IMR-90 (cell line): ENCODE measurements around the gene ZBTB8OS. TPM values are rescaled to one million over a fixed set of nuclear protein-coding genes. Genes with fewer than 3 reads are reported as not detected.

ENCODE experiments used
- ATAC-seq: fragments of 200-7000 bp; cut with Tn5 transposase; 2 replicates; pipeline ENCODE4 v1.9.1; 2020; ENCODE audit warnings: low read depth, mild to moderate bottlenecking, moderate library complexity
- BruUV-seq: library from RNA; stranded (reverse); fragments of 400-500 nt; replicated peaks from 2 replicates; lab custom pipeline; 2021; lab: Mats Ljungman, UMichigan
- CTCF ChIA-PET: fragments of 300-600 bp; formaldehyde crosslinking; extraction: SDS; loops from one replicate; lab custom pipeline; 2021; ENCODE audit warnings: antibody characterized with exemption; lab: Yijun Ruan, JAX
- POLR2A ChIA-PET: fragments of 300-600 bp; sonication (Branson Sonifier 250); formaldehyde crosslinking; loops from one replicate; lab custom pipeline; 2022; ENCODE audit warnings: antibody characterized with exemption; ENCODE audit not compliant: unreplicated experiment; lab: Charles Lee
- DNase-seq: peaks from one replicate; pipeline ENCODE4 v3.0.0; 2013
- H2AFZ ChIP-seq: replicated peaks from 2 replicates; pipeline ENCODE3; 2013; ENCODE audit warnings: low read length, mild to moderate bottlenecking; ENCODE audit not compliant: poor library complexity
- H2AK5ac ChIP-seq: 2 replicates; pipeline ENCODE4 v1.6.1; 2013; ENCODE audit warnings: low read depth, low read length, inconsistent platforms
- H2AK9ac ChIP-seq: replicated peaks from 2 replicates; pipeline ENCODE3; 2013; ENCODE audit warnings: mild to moderate bottlenecking, low read depth, low read length, moderate library complexity; ENCODE audit not compliant: poor library complexity
- H2BK120ac ChIP-seq: 2 replicates; pipeline ENCODE4 v1.6.1; 2013; ENCODE audit warnings: low read depth, low read length, inconsistent platforms
- H2BK15ac ChIP-seq: 3 replicates; pipeline ENCODE4 v1.6.1; 2013; ENCODE audit warnings: low read depth, low read length, inconsistent platforms
- H2BK20ac ChIP-seq: 2 replicates; pipeline ENCODE4 v1.6.1; 2013; ENCODE audit warnings: low read depth, mild to moderate bottlenecking, inconsistent platforms, low read length, moderate library complexity
- H2BK5ac ChIP-seq: 2 replicates; pipeline ENCODE4 v1.6.1; 2013; ENCODE audit warnings: mild to moderate bottlenecking, low read depth, low read length, inconsistent platforms; ENCODE audit not compliant: poor library complexity, severe bottlenecking
- H3K14ac ChIP-seq: replicated peaks from 2 replicates; pipeline ENCODE4 v1.6.1; 2013; ENCODE audit warnings: low read depth, low read length, inconsistent platforms
- H3K18ac ChIP-seq: 2 replicates; pipeline ENCODE4 v1.6.1; 2013; ENCODE audit warnings: low read depth, low read length, control low read depth
- H3K23ac ChIP-seq: 2 replicates; pipeline ENCODE4 v1.6.1; 2013; ENCODE audit warnings: low read depth, low read length, inconsistent platforms
- H3K27ac ChIP-seq: 2 replicates; pipeline ENCODE4 v1.5.1; 2013; ENCODE audit warnings: mild to moderate bottlenecking, control low read depth, low read length; ENCODE audit not compliant: insufficient read depth
- H3K27me3 ChIP-seq: 2 replicates; pipeline ENCODE4 v1.6.1; 2013; ENCODE audit warnings: low read length; ENCODE audit not compliant: control insufficient read depth, insufficient read depth
- H3K36me3 ChIP-seq: 2 replicates; pipeline ENCODE4 v1.6.1; 2013; ENCODE audit warnings: low read length, mixed read lengths; ENCODE audit not compliant: control insufficient read depth, insufficient read depth
- H3K4ac ChIP-seq: 2 replicates; pipeline ENCODE4 v1.6.1; 2013; ENCODE audit warnings: low read depth, low read length, inconsistent platforms
- H3K4me1 ChIP-seq: 2 replicates; pipeline ENCODE4 v1.6.1; 2013; ENCODE audit warnings: low read length, mixed read lengths; ENCODE audit not compliant: control insufficient read depth, insufficient read depth
- H3K4me2 ChIP-seq: 2 replicates; pipeline ENCODE4 v1.6.1; 2013; ENCODE audit warnings: low read depth, mild to moderate bottlenecking, control low read depth, low read length, moderate library complexity
- H3K4me3 ChIP-seq: 2 replicates; pipeline ENCODE4 v1.5.1; 2013; ENCODE audit warnings: low read depth, mild to moderate bottlenecking, control low read depth, low read length, moderate library complexity; ENCODE audit not compliant: insufficient read depth
- H3K56ac ChIP-seq: 2 replicates; pipeline ENCODE4 v1.6.1; 2013; ENCODE audit warnings: low read length, inconsistent platforms; ENCODE audit not compliant: insufficient read depth; ENCODE audit errors: extremely low read depth
- H3K79me1 ChIP-seq, 2 experiments: 2 replicates each; pipeline ENCODE4 v1.6.1; 2013; ENCODE audit warnings: low read length in 2 of 2, inconsistent platforms in 1 of 2, low read depth in 1 of 2
- H3K9ac ChIP-seq: 2 replicates; pipeline ENCODE4 v1.6.1; 2013; ENCODE audit warnings: low read depth, low read length, control low read depth
- H3K9me1 ChIP-seq: 2 replicates; pipeline ENCODE4 v1.6.1; 2013; ENCODE audit warnings: low read length, inconsistent platforms; ENCODE audit not compliant: insufficient read depth
- H3K9me3 ChIP-seq: 2 replicates; pipeline ENCODE4 v1.6.1; 2013; ENCODE audit warnings: low read length; ENCODE audit not compliant: control insufficient read depth, insufficient read depth
- H4K20me1 ChIP-seq: 2 replicates; pipeline ENCODE4 v1.6.1; 2013; ENCODE audit warnings: low read length, inconsistent platforms; ENCODE audit not compliant: insufficient read depth
- H4K5ac ChIP-seq: 2 replicates; pipeline ENCODE4 v1.6.1; 2013; ENCODE audit warnings: mild to moderate bottlenecking, low read depth, low read length, control low read depth
- H4K8ac ChIP-seq, 2 experiments: 2 replicates each; pipeline ENCODE4 v1.6.1; 2013; ENCODE audit warnings: low read depth in 2 of 2, low read length in 2 of 2, control low read depth in 1 of 2, inconsistent platforms in 1 of 2
- H4K91ac ChIP-seq: 2 replicates; pipeline ENCODE4 v1.6.1; 2013; ENCODE audit warnings: low read depth, low read length, inconsistent platforms; ENCODE audit not compliant: insufficient read depth
- BHLHE40 ChIP-seq: fragments of 150-350 bp; IDR thresholded peaks from 2 replicates; pipeline ENCODE4 v1.6.1; 2016; ENCODE audit warnings: mild to moderate bottlenecking, low read depth, low read length
- CEBPB ChIP-seq: IDR thresholded peaks from 2 replicates; pipeline ENCODE4 v1.6.1; 2012; ENCODE audit warnings: low read depth, low read length, improper control_type of control experiment
- CHD1 ChIP-seq: IDR thresholded peaks from 2 replicates; pipeline ENCODE4 v1.6.1; 2012; ENCODE audit warnings: low read depth, low read length, improper control_type of control experiment
- CTCF ChIP-seq: conservative IDR thresholded peaks from 2 replicates; pipeline ENCODE4 v1.5.1; 2012; ENCODE audit warnings: mild to moderate bottlenecking, low read depth, low read length, improper control_type of control experiment
- ELK1 ChIP-seq: fragments of 150-350 bp; IDR thresholded peaks from 2 replicates; pipeline ENCODE4 v1.6.1; 2016; ENCODE audit warnings: low read depth, mild to moderate bottlenecking, low read length, moderate library complexity, borderline replicate concordance
- FOS ChIP-seq: fragments of 150-350 bp; IDR thresholded peaks from 2 replicates; pipeline ENCODE4 v1.6.1; 2016; ENCODE audit warnings: low read depth, low read length
- MAFK ChIP-seq: IDR thresholded peaks from 2 replicates; pipeline ENCODE4 v1.6.1; 2012; ENCODE audit warnings: low read depth, low read length, improper control_type of control experiment
- MAZ ChIP-seq: IDR thresholded peaks from 2 replicates; pipeline ENCODE4 v1.6.1; 2012; ENCODE audit warnings: low read depth, mild to moderate bottlenecking, low read length, improper control_type of control experiment, moderate library complexity, borderline replicate concordance
- MXI1 ChIP-seq: IDR thresholded peaks from 2 replicates; pipeline ENCODE4 v1.6.1; 2012; ENCODE audit warnings: low read depth, mild to moderate bottlenecking, low read length, moderate library complexity, borderline replicate concordance
- NFE2L2 ChIP-seq: fragments of 150-350 bp; IDR thresholded peaks from 2 replicates; pipeline ENCODE4 v1.6.1; 2016; ENCODE audit warnings: low read depth, mild to moderate bottlenecking, low read length
- POLR2A ChIP-seq: IDR thresholded peaks from 2 replicates; pipeline ENCODE4 v1.6.1; 2012; ENCODE audit warnings: mild to moderate bottlenecking, low read depth, low read length
- RAD21 ChIP-seq: IDR thresholded peaks from 2 replicates; pipeline ENCODE4 v1.6.1; 2012; ENCODE audit warnings: low read length, improper control_type of control experiment
- RCOR1 ChIP-seq: IDR thresholded peaks from 2 replicates; pipeline ENCODE4 v1.6.1; 2012; ENCODE audit warnings: mild to moderate bottlenecking, low read length, improper control_type of control experiment; ENCODE audit not compliant: insufficient replicate concordance
- RFX5 ChIP-seq: IDR thresholded peaks from 2 replicates; pipeline ENCODE4 v1.8.0; 2012; ENCODE audit warnings: low read depth, mild to moderate bottlenecking, low read length, moderate library complexity
- SMC3 ChIP-seq: fragments of 150-350 bp; IDR thresholded peaks from 2 replicates; pipeline ENCODE4 v1.6.1; 2016; ENCODE audit warnings: low read depth, mild to moderate bottlenecking, antibody characterized with exemption, low read length, moderate library complexity
- USF2 ChIP-seq: fragments of 150-350 bp; IDR thresholded peaks from 2 replicates; pipeline ENCODE4 v1.6.1; 2017; ENCODE audit warnings: mild to moderate bottlenecking, antibody characterized with exemption, low read length, low read depth
- WGBS, 2 experiments: methylation state at CpG; one replicate each; pipeline versions ENCODE4 v1.1.5 to v1.1.7; 2013; ENCODE audit warnings: missing lambda C conversion rate in 2 of 2; ENCODE audit not compliant: insufficient read length in 1 of 2; ENCODE audit errors: extremely low coverage in 2 of 2; 5-methylcytosine and 5-hydroxymethylcytosine counted together
- dilution Hi-C: fragments of 300-500 bp; cut with HindIII; formaldehyde crosslinking; loops from one replicate; pipeline ENCODE4 v1.14.3; 2018; ENCODE audit warnings: low sequenced_read_pairs; ENCODE audit not compliant: unreplicated experiment
- in situ Hi-C: fragments of 300-500 bp; cut with MboI; formaldehyde crosslinking; loops from 3 replicates; pipeline ENCODE4 v1.14.3; 2019; ENCODE audit warnings: low sequenced_read_pairs, inconsistent platforms, mixed read lengths
- intact Hi-C: fragments of 100-400 bp; cut with micrococcal nuclease; formaldehyde crosslinking; loops from 2 replicates; pipeline ENCODE4 v1.10.0; 2022
- polyA plus RNA-seq, 3 experiments: library from polyadenylated mRNA; depleted of rRNA; stranded (reverse); fragments of >200 nt; gene quantifications; 2 replicates each; pipeline ENCODE4 v1.2.3, GENCODE V29; 2012; ENCODE audit warnings: low replicate concordance in 1 of 3
- total RNA-seq: library from RNA; depleted of rRNA; stranded (reverse); fragments of >200 nt; gene quantifications from 2 replicates; pipeline ENCODE4 v1.2.3, GENCODE V29; 2012

Gene ZBTB8OS
- total and polyA plus RNA-seq, 2 of the 4 experiments (the other 2 are of a cell fraction), result 31.0 to 43.5 TPM

- Histone ChIP-seq H3K4ac (no peak overlapping the region), H2AFZ (no peak overlapping the region), H2BK15ac (no peak overlapping the region), H4K20me1 (peaks cover 10% of the 10 kb centered on the region; the same call in 1 of the 2 replicates), H4K5ac (no peak overlapping the region), H3K14ac (no peak overlapping the region), H4K91ac (no peak overlapping the region), H2BK120ac (no peak overlapping the region), H3K4me1 (peaks cover 9% of the 10 kb centered on the region), H3K79me1 (peaks cover 15 to 46% of the 10 kb centered on the region in 2 experiments), H3K56ac (no peak overlapping the region), H3K18ac (no peak overlapping the region), H2AK5ac (no peak overlapping the region), H3K36me3 (peaks cover 46% of the 10 kb centered on the region), H3K9me3 (no peaks in the 10 kb centered on the region), H2AK9ac (no peak overlapping the region), H4K8ac (no peak overlapping the region), H3K9ac (no peak overlapping the region), H3K4me3 (no peak overlapping the region), H2BK5ac (no peak overlapping the region), H2BK20ac (no peak overlapping the region), H3K9me1 (peaks cover 5% of the 10 kb centered on the region; the same call in 1 of the 2 replicates), H3K23ac (no peak overlapping the region), H3K4me2 (no peak overlapping the region), H3K27me3 (no peaks in the 10 kb centered on the region), H3K27ac (no peak overlapping the region)
- ChIA-PET CTCF (no interaction called here), POLR2A (no interaction called here)
- peak; percentile 28 for DNase-seq
- WGBS, 2 experiments, result no CpG with 5 or more reads among the region's 2 CpGs
- TF ChIP-seq MAFK, result no peak
- TF ChIP-seq MAZ, result no peak
- TF ChIP-seq POLR2A, result no peak
- no peak for TF ChIP-seq RCOR1
- no peak for TF ChIP-seq CHD1
- no peak for TF ChIP-seq MXI1
- TF ChIP-seq CTCF, result no peak
- no peak for TF ChIP-seq NFE2L2
- no peak for TF ChIP-seq SMC3
- TF ChIP-seq USF2, result no peak
- TF ChIP-seq ELK1, result no peak
- TF ChIP-seq RAD21, result no peak
- no peak for TF ChIP-seq CEBPB
- no peak for TF ChIP-seq BHLHE40
- TF ChIP-seq FOS, result no peak
- no peak for TF ChIP-seq RFX5
- intact Hi-C loops (loop anchor here (5.0 kb wide), 1 partner anchor 161 kb away; no protein-coding TSS in a partner anchor), in situ Hi-C loops (no loop called here), dilution Hi-C loops (no loop called here)
- no TSS peak for BruUV-seq
- no peak for ATAC-seq
Observed at GRCh38 chr1:32681509-32681908, 31.2 kb upstream of the ZBTB8OS start.
